SK-N-SH (cell line): Measurements from ENCODE around the gene GPRIN3.

ENCODE experiments used
- GATA2 ChIP-seq: sonication (generic); formaldehyde crosslinking; IDR thresholded peaks from 2 replicates; pipeline ENCODE4 v1.5.0; 2020; ENCODE audit warnings: mild to moderate bottlenecking, missing genetic modification reagents
- NFIC ChIP-seq: IDR thresholded peaks from 2 replicates; pipeline ENCODE4 v1.4.0; 2012; ENCODE audit warnings: borderline replicate concordance
- POLR2AphosphoS5 ChIP-seq: IDR thresholded peaks from 2 replicates; pipeline ENCODE4 v1.6.1; 2012; ENCODE audit warnings: low read depth, low read length
- RAD21 ChIP-seq: IDR thresholded peaks from 2 replicates; pipeline ENCODE4 v1.6.1; 2012; ENCODE audit warnings: mild to moderate bottlenecking, low read length
- SIN3A ChIP-seq: IDR thresholded peaks from 2 replicates; pipeline ENCODE4 v1.6.1; 2012; ENCODE audit warnings: low read depth, mild to moderate bottlenecking, low read length, moderate library complexity, borderline replicate concordance
- SMC3 ChIP-seq: IDR thresholded peaks from 2 replicates; pipeline ENCODE4 v1.6.1; 2012; ENCODE audit warnings: low read depth, low read length, improper control_type of control experiment
- TCF12 ChIP-seq: IDR thresholded peaks from 2 replicates; pipeline ENCODE4 v1.4.0; 2012
- YY1 ChIP-seq: IDR thresholded peaks from 2 replicates; pipeline ENCODE4 v1.4.0; 2012; ENCODE audit warnings: low read depth, mild to moderate bottlenecking
- TF ChIP-seq, protein P1 (sequence below): fragments of 200-600 bp; sonication (generic); IDR thresholded peaks from 2 replicates; pipeline ENCODE4 v1.6.1; 2017; ENCODE audit warnings: antibody characterized with exemption, mild to moderate bottlenecking, moderate library complexity
- TF ChIP-seq, protein P2 (sequence below): IDR thresholded peaks from 2 replicates; pipeline ENCODE4 v1.4.0; 2012; ENCODE audit warnings: low read depth
- TF ChIP-seq, protein P3 (sequence below): IDR thresholded peaks from 2 replicates; pipeline ENCODE4 v1.4.0; 2012; ENCODE audit warnings: low read depth, borderline replicate concordance

DNA sequence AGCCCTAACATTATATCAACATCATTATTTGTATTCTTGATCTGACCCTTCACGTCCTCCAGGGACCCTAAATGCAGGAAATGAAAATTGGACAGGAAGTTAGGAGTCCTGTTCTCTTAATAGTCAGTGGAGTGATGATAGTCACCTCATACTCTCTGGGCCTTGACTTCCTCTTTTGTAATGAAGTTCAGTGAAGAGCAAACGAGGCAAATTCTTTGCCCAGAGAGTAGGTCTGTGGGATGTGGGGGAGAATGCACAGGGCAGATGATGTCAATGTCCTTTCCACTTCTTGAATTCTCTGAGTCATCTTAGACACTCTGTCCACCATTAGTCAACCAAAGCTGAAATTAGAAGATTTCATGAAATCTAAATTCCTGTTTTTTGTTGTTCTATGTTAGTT lies 17.1 kb upstream of the GPRIN3 start:
- TF ChIP-seq, protein P1, sequence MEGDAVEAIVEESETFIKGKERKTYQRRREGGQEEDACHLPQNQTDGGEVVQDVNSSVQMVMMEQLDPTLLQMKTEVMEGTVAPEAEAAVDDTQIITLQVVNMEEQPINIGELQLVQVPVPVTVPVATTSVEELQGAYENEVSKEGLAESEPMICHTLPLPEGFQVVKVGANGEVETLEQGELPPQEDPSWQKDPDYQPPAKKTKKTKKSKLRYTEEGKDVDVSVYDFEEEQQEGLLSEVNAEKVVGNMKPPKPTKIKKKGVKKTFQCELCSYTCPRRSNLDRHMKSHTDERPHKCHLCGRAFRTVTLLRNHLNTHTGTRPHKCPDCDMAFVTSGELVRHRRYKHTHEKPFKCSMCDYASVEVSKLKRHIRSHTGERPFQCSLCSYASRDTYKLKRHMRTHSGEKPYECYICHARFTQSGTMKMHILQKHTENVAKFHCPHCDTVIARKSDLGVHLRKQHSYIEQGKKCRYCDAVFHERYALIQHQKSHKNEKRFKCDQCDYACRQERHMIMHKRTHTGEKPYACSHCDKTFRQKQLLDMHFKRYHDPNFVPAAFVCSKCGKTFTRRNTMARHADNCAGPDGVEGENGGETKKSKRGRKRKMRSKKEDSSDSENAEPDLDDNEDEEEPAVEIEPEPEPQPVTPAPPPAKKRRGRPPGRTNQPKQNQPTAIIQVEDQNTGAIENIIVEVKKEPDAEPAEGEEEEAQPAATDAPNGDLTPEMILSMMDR = no peak
- TF ChIP-seq POLR2AphosphoS5 (no peak), RAD21 (no peak), SMC3 (no peak), GATA2 (no peak), NFIC (no peak), YY1 (no peak), TCF12 (no peak), SIN3A (no peak)
- TF ChIP-seq, protein P2, sequence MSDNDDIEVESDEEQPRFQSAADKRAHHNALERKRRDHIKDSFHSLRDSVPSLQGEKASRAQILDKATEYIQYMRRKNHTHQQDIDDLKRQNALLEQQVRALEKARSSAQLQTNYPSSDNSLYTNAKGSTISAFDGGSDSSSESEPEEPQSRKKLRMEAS = no peak
- TF ChIP-seq, protein P3, sequence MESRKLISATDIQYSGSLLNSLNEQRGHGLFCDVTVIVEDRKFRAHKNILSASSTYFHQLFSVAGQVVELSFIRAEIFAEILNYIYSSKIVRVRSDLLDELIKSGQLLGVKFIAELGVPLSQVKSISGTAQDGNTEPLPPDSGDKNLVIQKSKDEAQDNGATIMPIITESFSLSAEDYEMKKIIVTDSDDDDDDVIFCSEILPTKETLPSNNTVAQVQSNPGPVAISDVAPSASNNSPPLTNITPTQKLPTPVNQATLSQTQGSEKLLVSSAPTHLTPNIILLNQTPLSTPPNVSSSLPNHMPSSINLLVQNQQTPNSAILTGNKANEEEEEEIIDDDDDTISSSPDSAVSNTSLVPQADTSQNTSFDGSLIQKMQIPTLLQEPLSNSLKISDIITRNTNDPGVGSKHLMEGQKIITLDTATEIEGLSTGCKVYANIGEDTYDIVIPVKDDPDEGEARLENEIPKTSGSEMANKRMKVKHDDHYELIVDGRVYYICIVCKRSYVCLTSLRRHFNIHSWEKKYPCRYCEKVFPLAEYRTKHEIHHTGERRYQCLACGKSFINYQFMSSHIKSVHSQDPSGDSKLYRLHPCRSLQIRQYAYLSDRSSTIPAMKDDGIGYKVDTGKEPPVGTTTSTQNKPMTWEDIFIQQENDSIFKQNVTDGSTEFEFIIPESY = no peak
